T-helper 1 cell (primary cell): ENCODE data around the gene SVOPL.
A peak's percentile ranks its signal among the peaks of the same experiment; 100 is the strongest.
"Not testable (repeated sequence)": the region's sequence is repeated elsewhere in the genome, so short reads cannot be mapped to it uniquely, and the experiment has no call there.

Experiments
- DNase-seq, 5 donors: peaks; one replicate each; pipeline ENCODE4 v3.0.0-alpha.2; 2012 to 2020
- total RNA-seq, 4 donors: gene quantifications; one replicate each; lab custom pipeline; 2026; lab: John Stamatoyannopoulos, UW

Gene SVOPL, protein sequence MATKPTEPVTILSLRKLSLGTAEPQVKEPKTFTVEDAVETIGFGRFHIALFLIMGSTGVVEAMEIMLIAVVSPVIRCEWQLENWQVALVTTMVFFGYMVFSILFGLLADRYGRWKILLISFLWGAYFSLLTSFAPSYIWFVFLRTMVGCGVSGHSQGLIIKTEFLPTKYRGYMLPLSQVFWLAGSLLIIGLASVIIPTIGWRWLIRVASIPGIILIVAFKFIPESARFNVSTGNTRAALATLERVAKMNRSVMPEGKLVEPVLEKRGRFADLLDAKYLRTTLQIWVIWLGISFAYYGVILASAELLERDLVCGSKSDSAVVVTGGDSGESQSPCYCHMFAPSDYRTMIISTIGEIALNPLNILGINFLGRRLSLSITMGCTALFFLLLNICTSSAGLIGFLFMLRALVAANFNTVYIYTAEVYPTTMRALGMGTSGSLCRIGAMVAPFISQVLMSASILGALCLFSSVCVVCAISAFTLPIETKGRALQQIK
- 0 to 0.08 (median 0) reads per million in 4 donors for total RNA-seq

DNA sequence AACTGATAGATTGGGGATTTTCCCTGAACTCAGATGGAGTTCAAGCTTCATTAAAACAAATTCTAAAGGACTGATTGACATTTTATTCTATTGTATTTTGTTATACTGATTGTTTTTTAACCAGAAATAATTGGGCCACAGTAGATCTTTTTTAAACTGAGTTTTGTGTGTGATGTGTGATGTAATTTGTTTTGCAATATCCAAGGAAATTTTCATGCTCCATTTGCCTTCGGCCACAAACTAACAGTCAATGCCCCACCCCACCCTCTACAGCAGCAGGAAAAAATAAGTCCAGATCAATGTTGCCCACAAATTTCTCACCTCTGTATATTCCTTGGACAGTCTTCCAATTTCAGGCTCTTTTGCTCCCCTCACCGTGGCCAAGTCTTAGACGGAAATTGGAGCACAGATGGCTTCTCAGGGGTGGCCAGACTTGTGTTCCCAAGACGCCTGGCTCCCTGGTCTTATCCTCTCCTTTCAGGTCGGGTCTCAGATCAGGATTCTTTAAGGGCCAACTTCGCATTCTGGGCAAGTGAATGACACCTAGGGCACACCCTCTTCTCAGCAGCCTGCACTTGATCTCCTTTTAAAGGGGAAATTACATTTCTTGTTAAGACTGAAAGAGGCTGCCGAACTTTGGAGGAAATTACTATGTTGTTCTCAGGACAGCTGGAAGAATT lies at the start of gene SVOPL:
SVOPL (minus strand) TSS at position 506 of the 680 bp plus-strand sequence. CDS start 22,317 bp downstream, outside the sequence.
- DNase-seq: no peak

DNA sequence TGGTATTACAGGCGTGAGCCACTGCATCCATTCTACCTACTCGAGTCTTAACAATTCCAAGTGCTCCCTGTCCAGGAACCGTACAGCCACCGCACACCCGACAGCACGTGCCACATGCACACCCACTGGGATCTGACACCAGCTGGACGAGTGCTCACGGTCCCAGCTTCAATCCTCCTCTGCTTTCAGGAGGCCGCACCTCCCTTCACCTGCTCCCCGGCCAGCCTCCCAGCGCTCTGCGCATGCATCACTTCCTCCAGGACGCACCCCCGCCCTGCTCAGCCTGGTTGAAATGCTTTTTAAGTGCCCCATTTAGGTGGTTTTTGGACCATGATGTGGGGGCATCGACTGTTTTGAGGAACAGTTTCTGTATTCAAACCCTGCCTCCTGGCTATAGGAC lies 49.3 kb upstream of the SVOPL start:
- no peak for DNase-seq

DNA sequence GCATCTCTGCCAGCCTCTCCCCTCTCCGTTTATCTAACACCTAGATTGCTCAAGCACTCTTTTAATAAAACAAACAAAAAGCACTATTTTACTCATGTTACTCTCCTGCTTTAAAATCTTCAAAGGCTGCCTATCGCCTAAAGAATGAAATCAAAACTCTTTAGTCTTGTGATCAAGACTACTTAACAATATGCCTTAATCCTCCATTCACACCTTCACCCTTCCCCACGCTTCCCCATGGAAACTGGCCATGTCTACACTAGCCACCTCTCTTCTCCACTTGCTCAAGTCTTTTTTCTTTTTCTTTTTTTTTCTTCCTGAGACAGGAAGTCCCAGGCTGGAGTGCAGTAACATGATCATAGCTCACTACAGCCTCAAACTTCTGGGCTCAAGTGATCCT lies 48.8 kb upstream of the SVOPL start:
- peak in 1 of 5 donors; percentile 29 for DNase-seq

DNA sequence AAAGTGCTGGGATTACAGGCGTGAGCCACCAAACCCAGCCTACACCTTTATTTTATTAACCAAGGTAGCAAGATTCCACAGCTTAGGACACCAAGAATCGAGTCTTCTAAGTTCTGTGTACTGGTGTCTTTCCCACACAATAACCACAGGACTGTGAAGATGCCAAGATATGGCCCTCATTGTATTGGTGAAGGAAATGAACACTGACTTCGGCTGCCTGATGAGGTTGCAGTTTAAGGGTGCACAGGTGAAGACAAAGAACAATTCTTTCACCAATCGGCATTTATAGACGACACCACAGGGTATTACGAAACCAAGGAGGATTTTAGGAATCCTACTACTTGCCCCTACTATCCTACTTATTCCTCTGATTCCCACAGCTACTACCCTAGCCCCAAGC lies 47.5 kb upstream of the SVOPL start:
- no peak for DNase-seq

DNA sequence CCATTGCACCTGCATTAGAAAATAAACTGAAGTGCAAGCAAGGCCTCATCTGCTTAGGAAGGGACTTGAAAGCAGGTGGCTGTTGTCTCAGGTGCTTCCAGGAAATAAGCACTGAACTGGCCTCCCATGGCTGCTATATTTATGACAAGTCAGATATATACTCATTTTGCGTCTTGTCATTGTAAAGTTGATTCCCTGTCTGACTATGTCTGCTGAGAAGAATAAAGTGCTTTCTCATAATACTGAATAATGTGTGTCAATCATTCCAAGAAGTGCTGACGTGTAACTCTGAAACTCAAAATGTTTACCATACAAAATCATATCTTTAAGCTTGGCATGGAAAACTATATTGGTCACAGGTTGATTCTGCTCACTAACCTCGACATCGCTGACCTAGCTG lies 44.9 kb upstream of the SVOPL start:
- peak in 1 of 5 donors; percentile 91 for DNase-seq

DNA sequence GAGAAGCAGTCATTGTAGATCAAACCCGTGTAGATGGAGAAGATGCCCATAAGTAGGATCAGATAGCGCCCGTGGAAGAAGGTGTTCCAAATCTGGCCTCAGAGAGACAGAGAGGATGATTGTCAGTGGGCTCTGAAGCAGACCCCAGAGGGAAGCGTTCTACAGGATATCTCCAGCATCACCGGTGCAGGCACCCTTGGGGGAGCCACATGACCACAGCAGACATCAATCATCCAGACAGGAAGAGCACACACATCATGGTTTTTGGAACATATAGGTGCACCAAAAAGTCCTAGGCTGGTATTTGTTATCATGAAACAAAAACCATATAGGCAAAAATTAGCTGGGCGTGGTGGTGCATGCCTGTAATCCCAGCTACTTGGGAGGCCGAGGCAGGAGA lies 44.0 kb upstream of the SVOPL start:
- peak in 1 of 5 donors; percentile 64 for DNase-seq

DNA sequence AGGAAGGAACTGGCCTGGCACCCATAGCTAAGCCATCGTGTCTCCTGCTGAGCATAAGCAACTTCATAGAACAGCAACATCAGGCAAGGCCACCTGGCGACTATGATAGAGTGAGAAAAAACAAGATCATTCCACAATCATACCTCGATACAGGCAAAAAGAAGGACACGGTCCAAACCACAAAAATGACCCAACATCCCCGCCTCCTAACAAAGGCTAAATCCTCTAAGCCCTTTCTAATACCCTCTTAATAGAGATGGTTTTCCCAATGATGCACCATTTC lies 40.2 kb upstream of the SVOPL start:
- DNase-seq: no peak

DNA sequence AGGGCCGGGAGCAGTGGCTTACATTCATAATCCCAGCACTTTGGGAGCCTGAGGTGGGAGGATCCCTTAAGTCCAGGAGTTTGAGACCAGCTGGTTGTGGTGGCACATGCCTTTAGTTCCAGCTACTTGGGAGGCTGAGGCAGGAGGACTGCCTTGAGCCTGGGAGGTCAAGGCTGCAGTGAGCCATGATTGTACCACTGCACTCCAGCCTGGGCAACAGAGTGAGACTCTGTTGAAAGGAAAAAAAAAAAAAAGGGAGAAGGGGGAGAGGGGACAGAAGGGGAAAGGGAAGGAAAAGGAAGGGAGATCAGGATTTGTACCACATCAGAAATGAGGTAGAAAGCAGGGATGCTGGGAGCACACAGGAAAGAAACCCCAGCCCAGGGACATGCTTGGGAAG lies 38.7 kb upstream of the SVOPL start:
- no peak for DNase-seq

DNA sequence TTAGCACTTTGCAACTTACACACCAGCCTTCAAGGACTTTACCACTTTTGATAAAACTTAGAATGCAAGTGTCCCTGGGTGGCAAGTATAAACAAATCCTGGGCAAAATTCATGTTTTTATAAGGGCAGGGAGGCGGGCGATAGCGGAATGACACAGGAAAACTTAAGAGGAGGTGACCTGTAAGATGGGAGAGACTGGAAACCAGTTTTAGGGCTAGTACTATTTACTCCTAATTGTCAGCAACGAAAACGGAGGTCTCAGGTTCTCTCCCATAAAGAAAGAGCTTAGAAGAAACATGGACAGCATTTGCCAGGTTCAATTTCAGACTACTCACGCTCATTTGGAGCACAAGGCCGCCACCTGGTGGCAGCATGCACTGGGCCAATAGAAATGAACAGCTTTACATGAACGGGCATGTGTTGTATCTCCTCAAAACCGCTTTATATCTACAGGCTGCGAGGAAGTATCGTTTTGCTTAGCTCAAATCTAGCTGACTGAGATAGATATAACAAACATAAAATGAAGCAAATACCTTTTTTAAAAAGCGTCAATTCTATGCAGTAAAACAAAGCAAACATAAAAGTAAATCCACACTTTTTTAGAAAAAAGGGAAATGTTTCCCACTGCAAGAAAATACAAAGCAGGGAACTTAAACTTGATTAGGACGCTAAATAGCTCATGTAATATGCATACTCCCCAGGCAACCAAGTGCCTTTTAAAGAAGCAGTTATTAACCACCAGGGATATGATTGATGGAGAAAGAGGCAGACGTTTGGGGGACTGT lies 37.6 kb upstream of the SVOPL start:
- DNase-seq: peak; percentile 52 to 89 (median 70)

DNA sequence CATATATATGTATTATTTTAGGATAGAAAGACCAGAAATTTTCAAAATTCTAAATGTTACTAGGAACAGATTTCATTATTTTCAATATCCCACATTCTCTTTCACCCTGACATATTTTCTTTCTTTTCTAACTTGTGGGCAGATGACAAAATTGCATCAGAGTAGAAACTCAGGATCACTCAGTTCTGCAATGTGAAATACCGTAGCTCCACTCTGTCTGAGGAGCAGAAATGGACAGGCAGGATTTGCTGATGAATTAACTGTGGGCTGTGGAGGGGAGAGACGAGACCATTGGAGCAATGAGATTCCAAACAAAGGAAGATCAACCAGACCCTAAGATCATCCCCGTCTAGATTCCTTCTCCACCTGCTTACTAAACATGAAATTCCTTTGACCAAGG lies 37.0 kb upstream of the SVOPL start:
- DNase-seq: no peak

DNA sequence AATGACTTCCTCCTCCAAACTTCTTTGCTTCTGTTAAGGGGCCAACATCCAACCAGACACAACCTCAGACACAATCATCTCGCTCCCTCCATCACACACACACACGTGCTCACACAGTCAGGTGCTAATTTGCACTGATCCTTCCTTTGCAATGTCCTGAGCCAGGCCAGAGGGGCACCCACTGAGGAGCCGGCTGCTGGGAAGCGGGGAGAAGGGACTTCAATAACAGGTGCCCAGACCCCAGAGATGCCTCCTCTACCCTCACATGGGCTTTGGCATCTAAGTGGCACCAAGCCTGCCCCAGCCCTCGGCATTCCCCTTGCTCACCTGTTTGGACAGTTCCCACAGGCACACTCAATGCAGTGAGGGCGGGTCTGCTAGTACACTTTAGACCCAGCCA lies 34.2 kb upstream of the SVOPL start:
- DNase-seq: no peak

DNA sequence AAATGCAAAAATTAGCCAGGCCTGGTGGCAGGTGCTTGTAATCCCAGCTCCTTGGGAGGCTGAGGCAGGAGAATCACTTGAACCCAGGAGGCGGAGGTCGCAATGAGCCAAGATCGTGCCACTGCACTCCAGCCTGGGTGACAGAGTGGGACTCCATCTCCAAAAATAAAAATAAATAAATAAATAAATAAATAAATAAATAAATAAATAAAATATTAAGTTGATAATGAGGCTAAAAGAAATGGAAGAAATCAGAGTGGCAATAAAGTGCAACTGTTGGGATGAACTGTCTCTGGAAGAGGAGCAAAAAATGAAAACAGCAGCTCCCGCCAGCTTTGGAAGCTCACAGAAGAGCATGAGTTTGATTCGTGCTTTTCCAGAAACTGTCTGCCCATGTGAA lies 30.6 kb upstream of the SVOPL start:
- not testable (repeated sequence) for DNase-seq

DNA sequence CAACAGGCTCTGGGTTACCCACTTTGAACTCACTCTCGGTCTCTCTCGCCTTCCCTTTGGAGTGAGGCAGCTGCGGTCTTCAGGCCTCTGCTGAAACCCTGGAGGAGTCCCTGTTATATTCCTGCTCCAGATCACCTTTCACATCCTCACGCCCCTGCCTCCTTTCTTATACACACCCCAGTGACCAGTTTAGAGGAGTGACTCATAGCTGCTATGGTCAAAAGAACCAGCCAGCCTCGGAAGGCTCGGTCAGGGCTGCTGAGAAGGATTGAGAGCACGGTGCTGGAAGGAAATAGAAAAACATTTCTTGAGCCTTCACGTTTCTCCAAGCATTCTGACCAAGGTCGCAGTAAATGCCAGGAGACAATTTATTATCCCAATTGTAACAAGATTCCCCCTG lies 28.3 kb upstream of the SVOPL start:
- no peak for DNase-seq

DNA sequence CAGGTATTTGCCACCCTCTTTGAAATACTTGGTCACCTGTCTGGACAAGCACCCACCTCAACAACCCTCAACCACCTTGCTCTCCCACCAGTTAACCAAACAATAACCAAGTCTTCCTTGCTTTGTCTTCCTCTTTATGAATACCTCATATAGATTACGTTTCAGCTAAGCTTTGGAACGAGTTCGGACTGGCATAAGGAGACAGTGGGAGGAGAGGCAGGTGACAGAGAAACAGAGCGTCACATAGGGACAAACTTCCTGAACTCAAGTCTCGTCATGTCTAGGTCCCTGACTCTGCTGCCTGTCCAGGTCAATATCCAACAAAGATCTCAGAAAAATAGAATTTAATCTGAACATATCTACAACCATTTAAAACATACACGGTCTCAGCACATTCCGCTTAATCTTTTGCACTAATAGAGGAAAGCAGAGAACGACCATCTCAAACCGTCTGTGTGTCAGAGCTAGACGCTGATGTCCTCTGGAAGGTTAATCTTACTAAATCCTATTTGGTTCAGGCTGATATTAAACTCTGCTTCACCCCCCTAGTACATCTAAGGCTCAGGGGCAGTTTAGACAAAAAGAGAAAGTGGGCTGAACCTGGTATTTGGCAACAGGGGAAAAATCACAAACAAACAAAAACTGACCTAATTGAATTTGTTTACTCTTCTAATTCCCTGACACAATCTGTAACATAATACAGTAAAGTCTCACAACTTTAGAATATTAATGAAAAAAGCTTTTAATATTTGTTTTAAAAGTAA lies 26.4 kb upstream of the SVOPL start:
- DNase-seq: no peak

DNA sequence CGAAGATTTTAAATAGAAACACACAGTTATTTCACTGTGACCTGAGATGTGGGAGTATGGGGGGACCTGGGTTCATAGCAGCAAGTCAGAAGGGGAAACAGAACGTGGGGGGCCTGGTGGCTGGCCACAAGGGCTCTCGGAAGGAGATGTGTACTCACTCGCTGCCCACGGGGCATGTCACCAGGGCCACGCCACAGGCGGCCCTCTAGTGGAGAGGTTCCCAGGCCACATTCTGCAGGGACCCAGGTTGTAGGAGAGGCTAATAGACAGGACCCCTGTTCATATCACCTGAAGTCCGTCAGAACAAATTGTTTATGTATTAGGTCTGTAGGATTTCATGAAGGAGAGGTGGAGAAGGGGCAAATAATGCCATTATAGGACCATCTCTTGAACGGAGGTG lies 25.1 kb upstream of the SVOPL start:
- DNase-seq: no peak

DNA sequence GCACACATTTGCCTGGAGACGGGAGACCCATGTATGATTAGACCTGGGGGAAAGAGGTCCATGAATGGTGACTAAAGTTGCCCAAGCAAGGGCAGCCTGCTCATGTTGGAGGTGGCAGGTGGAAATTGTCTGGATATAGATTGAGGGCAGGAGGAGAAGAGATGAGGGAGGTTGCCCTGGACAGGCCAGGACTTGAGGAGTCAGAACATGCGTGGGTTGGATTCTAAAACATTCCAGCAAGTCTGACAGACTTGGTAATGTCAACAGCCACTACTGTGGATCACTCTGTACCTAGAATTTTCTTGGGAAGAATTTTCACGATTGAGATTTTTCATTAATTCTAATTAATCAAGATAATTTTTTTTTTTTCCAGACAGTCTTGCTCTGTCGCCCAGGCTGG lies 19.1 kb upstream of the SVOPL start:
- no peak for DNase-seq

DNA sequence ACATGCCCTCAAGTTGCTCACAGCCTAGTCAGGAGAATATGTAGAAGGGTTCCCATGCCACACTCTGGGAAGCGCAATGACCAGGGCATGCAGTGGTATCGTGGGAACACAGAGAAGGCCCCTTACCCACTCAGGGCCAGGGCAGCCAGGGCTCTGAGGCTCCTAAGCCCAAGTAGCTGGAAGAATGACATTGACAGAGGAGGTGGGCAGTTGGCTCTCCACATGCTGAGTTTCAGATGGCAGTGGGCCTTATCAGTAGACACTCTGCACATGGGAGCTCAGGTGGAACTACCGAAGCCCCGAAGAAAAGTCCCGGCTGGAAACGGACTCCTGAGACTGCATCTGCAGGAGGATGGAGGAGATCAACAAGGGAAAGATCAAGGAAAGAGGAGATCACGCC lies 15.7 kb upstream of the SVOPL start:
- no peak for DNase-seq

DNA sequence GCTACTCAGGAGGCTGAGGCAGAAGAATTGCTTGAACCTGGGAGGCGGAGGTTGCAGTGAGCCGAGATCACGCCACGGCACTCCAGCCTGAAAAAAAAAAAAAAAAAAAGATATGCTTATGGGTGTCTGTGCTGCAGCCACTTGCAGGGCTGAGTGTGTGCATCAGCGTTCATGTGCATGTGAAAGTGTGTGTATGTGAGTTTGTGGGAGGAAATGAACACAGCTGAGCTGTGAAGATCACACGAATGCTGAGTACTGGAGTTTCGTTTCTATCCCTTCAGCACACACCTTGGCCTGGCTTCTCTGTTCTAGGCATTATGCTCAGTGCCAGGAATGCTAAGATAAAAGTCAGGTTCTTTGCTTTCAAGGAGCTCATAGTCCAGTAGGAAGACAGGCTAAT lies 12.0 kb upstream of the SVOPL start:
- DNase-seq: peak in 1 of 5 donors; percentile 70

DNA sequence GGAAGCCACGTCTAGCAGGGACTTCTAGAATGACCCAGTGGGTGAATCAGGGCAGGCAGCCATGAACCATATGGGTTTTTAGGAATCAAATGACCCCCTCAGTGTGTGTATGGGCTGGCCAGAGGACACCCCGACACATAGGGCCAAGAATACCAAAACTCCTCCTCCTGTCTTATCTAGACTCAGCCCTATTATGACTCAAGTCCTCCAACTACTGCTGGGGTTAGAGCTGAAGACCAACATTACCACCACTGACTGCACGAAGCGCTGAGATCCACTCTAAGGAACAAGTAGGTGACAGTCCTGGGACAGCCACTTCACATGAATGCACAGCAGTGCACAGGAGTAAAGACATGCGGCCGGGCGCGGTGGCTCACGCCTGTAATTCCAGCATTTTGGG lies 11.5 kb upstream of the SVOPL start:
- no peak for DNase-seq

DNA sequence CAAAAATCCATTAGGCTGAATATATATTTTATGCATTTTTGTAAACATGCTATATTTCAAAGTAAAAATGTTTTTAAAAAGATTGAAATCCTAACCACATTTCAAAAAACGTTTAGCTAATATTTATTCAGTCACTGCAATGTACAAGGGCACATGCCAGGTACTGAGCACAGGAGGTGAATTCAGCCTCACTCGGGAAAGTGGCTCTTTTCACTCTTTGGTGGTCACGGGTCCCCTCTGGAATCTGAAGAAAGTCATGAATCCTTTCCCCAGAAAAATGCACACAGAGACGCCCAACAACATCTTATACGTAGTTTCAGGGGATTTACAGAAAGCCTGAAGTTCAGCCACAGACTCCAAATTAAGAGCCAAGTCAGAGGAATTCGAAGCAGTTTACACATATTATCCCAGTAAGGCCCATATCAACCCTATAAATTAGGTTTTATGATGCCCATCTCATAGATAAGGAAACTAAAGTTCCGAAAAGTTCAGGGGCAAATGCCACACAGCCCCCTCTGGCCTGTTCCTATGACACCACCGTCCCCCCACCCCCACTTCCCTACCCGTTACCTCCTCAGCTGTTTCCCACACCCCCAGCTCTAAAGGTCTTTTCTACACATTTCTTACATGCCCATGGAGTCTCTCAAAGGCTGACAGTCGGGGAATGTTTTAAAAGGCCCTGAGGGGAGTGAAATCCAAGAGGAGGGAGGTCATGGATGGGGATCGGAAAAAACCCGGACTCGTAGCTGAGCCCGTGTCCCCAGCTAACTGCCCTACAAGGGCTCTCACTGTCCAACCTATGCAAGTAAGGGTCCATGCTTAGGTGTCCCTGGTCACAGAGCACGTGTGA lies 9.6 kb upstream of the SVOPL start:
- no peak for DNase-seq

DNA sequence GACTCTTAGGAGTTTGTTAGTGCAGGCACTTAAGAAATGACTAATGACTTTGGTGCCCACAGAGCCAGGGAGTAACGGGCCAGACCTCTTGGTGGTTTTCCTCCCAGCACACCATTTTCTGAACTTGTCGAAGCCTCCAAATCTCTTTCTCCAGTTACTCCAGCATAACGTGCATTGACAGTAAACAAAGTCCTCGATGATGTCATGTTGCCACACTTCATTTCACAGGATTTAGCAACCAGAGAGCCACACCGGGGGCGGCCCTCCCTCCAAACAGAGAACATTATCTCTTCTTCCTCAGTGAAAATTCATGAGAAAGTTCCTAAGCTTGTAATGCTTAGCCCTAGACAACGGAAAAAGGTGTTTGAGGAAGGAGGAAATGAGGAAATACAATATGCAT lies 4.0 kb upstream of the SVOPL start:
- no peak for DNase-seq

DNA sequence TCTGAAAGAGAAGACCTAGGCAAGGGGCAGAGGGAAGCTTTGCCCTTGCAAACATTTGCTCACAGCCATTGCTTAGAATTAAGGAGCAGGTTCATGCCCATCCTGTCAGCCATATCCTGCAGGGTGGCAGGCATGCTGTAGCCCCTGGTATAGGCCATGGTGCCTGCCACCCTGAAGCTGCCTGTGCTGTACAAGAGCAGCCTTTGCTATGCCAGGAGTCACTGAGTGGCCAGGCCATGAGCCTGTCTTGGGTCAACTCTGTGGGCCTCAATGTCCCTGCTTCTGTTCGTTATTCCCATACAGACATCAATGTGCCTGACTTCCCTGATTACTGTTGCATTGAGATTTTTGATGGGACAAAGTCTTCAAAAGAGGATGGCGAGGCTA lies 368 bp upstream of the SVOPL start:
- no peak for DNase-seq
